OCI-LY7 (cell line): Measurements from ENCODE around the gene HGFAC.

ENCODE experiments used
- CTCF ChIP-seq: fragments of 200-600 bp; sonication (generic); conservative IDR thresholded peaks from 2 replicates; pipeline ENCODE4 v1.5.1; 2014; ENCODE audit warnings: mild to moderate bottlenecking, antibody characterized with exemption, low read length, moderate library complexity, mixed read lengths
- EZH2phosphoT487 ChIP-seq: fragments of 200-600 bp; sonication (generic); IDR thresholded peaks from 2 replicates; pipeline ENCODE4 v1.6.1; 2018; ENCODE audit warnings: low read depth, borderline replicate concordance, mild to moderate bottlenecking, mixed run types, antibody characterized with exemption, low read length, moderate library complexity, mixed read lengths

- TF ChIP-seq CTCF (no peak), EZH2phosphoT487 (no peak)
Observed at GRCh38 chr4:3464911-3465697, 23.3 kb downstream of the HGFAC start.
